Transverse colon (tissue), 4 donors: ENCODE measurements around the gene TRAPPC2L. TPM values are rescaled to one million over a fixed set of nuclear protein-coding genes. Genes with fewer than 3 reads are reported as not detected.

Experiments used
- DNase-seq: peaks from one replicate; pipeline ENCODE4 v3.0.0-alpha.2; 2019
- H3K27ac ChIP-seq, 4 donors: fragments of 200-600 bp; sonication (generic); 2 replicates each; pipeline ENCODE4 v1.5.1; 2016 to 2018; ENCODE audit warnings: inconsistent platforms in 4 of 4
- H3K27me3 ChIP-seq: fragments of 200-600 bp; sonication (generic); 2 replicates; pipeline ENCODE4 v1.5.1; 2017; ENCODE audit warnings: inconsistent platforms
- H3K36me3 ChIP-seq, 4 donors: fragments of 200-600 bp; sonication (generic); 2 replicates each; pipeline ENCODE4 v1.5.1; 2017 to 2019; ENCODE audit warnings: inconsistent platforms in 4 of 4
- H3K4me1 ChIP-seq, 4 donors: fragments of 200-600 bp; sonication (generic); 2 replicates each; pipeline ENCODE4 v1.5.1; 2017 to 2020; ENCODE audit warnings: inconsistent platforms in 4 of 4
- H3K4me3 ChIP-seq, 4 donors: fragments of 200-600 bp; sonication (generic); 1 replicate in 1 of 4; 2 replicates in 3 of 4; pipeline versions ENCODE4 v1.5.1 to v1.6.1; 2017 to 2019; ENCODE audit warnings: inconsistent platforms in 4 of 4
- H3K9me3 ChIP-seq, 2 donors: fragments of 200-600 bp; sonication (generic); 2 replicates each; pipeline ENCODE4 v1.5.1; 2017 to 2019; ENCODE audit warnings: inconsistent platforms in 2 of 2
- EP300 ChIP-seq: sonication (generic); formaldehyde crosslinking; IDR thresholded peaks from one replicate; pipeline ENCODE4 v1.6.1; 2017; ENCODE audit warnings: antibody characterized with exemption, low read depth
- POLR2A ChIP-seq: fragments of 450-650 bp; IDR thresholded peaks from one replicate; pipeline ENCODE4 v1.6.1; 2016; ENCODE audit warnings: antibody characterized with exemption, mild to moderate bottlenecking, moderate library complexity
- POLR2AphosphoS5 ChIP-seq, 3 donors: sonication (generic); formaldehyde crosslinking; IDR thresholded peaks; one replicate each; pipeline ENCODE4 v1.6.1; 2016; ENCODE audit warnings: antibody characterized with exemption in 3 of 3
- WGBS, 2 donors: methylation state at CpG; one replicate each; pipeline ENCODE4 v1.1.5; 2018; ENCODE audit warnings: low coverage in 1 of 2; 5-methylcytosine and 5-hydroxymethylcytosine counted together
- in situ Hi-C, 4 donors: fragments of 200-750 bp; cut with MboI; loops; one replicate each; pipeline versions ENCODE4 v1.15.0 to v1.15.1; 2017; ENCODE audit warnings: low sequenced_read_pairs in 3 of 4, low pct_ligation_motif_present in 1 of 4, low pct_unique_long_range_greater_than_20kb in 1 of 4
- intact Hi-C: fragments of 100-400 bp; cut with DNase I; formaldehyde crosslinking; loops from one replicate; pipeline ENCODE4 v1.15.1; 2023; ENCODE audit warnings: low total_unique reads
- total RNA-seq, 4 donors: library from RNA; depleted of rRNA; stranded (reverse); fragments of >200 nt; gene quantifications; one replicate each; pipeline ENCODE4 v1.1.0, GENCODE V29; 2016
- TF ChIP-seq, protein P1 (sequence below), 5 experiments: fragments of 200-600 bp in 3 of 5; fragments of 450-650 bp in 2 of 5; sonication (generic) in 3 of 5; IDR thresholded peaks; 1 replicate in 2 of 5; 2 replicates in 3 of 5; pipeline ENCODE4 v1.5.1; 2016 to 2017; ENCODE audit warnings: antibody characterized with exemption in 5 of 5, inconsistent platforms in 3 of 5, mild to moderate bottlenecking in 2 of 5, moderate library complexity in 1 of 5

The TRAPPC2L gene
- total RNA-seq, 4 donors from 2014 or later: 9.8 to 34.4 (median 19.7) TPM

GRCh38 chr16:88866151-88866920 is 9.4 kb downstream of the TRAPPC2L start, which contains the start of gene PABPN1L:
PABPN1L (minus strand) TSS chr16:88866660; CDS start chr16:88866606, 54 bp downstream.
- intact Hi-C loops: no loop called here
- 67% methylated on average over 20 of the region's 20 CpGs; no CpG with 5 or more reads in 1 of the 2 donors for WGBS, 2 donors
- in situ Hi-C loops: no loop called here

DNA sequence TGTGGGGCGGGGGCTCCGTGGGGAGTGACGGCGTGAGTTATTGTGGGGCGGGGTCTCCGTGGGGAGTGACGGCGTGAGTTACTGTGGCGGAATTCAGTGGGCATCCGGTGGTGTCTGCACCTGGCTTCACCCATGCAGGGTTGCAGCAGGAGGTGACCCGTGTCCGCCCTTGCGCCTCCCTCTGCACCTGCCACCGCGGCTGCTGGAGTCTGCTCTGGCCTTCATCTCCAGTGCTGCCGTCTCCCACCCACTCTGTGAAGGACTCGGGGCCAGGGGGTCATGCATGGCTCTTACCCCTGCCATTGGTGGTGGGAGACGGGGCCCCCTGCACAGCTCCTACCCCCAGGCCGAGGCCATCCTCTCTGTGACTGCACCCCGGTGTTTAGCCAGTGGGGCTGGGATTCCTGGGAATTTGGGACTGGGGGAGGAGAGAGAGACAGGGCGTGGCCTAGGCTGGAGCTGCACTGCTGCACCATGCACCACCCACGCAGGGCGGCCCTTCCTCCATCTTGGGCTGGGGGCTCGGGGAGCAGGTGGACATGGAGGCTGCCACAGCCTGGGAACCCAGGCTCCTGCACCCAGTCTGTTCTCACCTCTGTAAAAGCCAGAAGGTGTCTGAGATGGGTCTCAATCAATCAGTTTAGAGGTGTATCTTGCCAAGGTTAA is 10.8 kb downstream of the TRAPPC2L start:
- Histone ChIP-seq H3K4me3 (no peak overlapping the region), H3K27ac (no peak overlapping the region), H3K4me1 (peaks cover 0 to 4% (median 0%) of the 10 kb centered on the region in 4 donors), H3K9me3 (no peaks in the 10 kb centered on the region), H3K36me3 (no peaks in the 10 kb centered on the region), H3K27me3 (peaks cover 45% of the 10 kb centered on the region)
- 20 to 79% methylated on average over 1 to 23 of the region's 24 CpGs for WGBS, 2 donors
- in situ Hi-C loops: no loop called here
- no peak for DNase-seq
- intact Hi-C loops: no loop called here
- no peak for TF ChIP-seq POLR2A
- no peak for TF ChIP-seq EP300
- no peak for TF ChIP-seq POLR2AphosphoS5 (IDR thresholded peaks at IDR 0.05)
- TF ChIP-seq, protein P1, sequence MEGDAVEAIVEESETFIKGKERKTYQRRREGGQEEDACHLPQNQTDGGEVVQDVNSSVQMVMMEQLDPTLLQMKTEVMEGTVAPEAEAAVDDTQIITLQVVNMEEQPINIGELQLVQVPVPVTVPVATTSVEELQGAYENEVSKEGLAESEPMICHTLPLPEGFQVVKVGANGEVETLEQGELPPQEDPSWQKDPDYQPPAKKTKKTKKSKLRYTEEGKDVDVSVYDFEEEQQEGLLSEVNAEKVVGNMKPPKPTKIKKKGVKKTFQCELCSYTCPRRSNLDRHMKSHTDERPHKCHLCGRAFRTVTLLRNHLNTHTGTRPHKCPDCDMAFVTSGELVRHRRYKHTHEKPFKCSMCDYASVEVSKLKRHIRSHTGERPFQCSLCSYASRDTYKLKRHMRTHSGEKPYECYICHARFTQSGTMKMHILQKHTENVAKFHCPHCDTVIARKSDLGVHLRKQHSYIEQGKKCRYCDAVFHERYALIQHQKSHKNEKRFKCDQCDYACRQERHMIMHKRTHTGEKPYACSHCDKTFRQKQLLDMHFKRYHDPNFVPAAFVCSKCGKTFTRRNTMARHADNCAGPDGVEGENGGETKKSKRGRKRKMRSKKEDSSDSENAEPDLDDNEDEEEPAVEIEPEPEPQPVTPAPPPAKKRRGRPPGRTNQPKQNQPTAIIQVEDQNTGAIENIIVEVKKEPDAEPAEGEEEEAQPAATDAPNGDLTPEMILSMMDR (IDR thresholded peaks at IDR 0.05): no peak

More at GRCh38 chr16:88866151-88866920, 9.4 kb downstream of the TRAPPC2L start, which contains the start of gene PABPN1L:
- DNase-seq: no peak
- no peak within 1 kb of the TSS for H3K4me3 ChIP-seq
- peaks cover 0 to 2% (median 0%) of the 10 kb centered on the region in 4 donors for H3K36me3 ChIP-seq
- H3K27ac ChIP-seq: no peak within 1 kb of the TSS
- H3K9me3 ChIP-seq: no peaks in the 10 kb centered on the region
- peaks cover 0 to 4% (median 0%) of the 10 kb centered on the region in 4 donors for H3K4me1 ChIP-seq
- TF ChIP-seq POLR2AphosphoS5 (IDR thresholded peaks at IDR 0.05) (no peak), EP300 (no peak), POLR2A (no peak)
- TF ChIP-seq, protein P1 (IDR thresholded peaks at IDR 0.05): no peak
- peaks cover 38% of the 10 kb centered on the region for H3K27me3 ChIP-seq

- H3K36me3 ChIP-seq: no peaks in the 10 kb centered on the region
- H3K4me1 ChIP-seq: peaks cover 0 to 4% (median 0%) of the 10 kb centered on the region in 4 donors
- WGBS, 2 donors: 84 to 89% methylated on average over 7 to 26 of the region's 27 CpGs
- intact Hi-C loops (no loop called here), in situ Hi-C loops (no loop called here)
- peaks cover 45% of the 10 kb centered on the region for H3K27me3 ChIP-seq
- no peak for DNase-seq
- H3K4me3 ChIP-seq: no peak overlapping the region
- TF ChIP-seq, protein P1 (IDR thresholded peaks at IDR 0.05): no peak
- TF ChIP-seq POLR2A (no peak), EP300 (no peak), POLR2AphosphoS5 (IDR thresholded peaks at IDR 0.05) (no peak)
- H3K27ac ChIP-seq: no peak overlapping the region
- no peaks in the 10 kb centered on the region for H3K9me3 ChIP-seq
These were observed 12.2 kb downstream of the TRAPPC2L start for GRCh38 chr16:88868974-88869672.

GRCh38 chr16:88869673-88869980 is 12.7 kb downstream of the TRAPPC2L start:
- TF ChIP-seq POLR2AphosphoS5 (IDR thresholded peaks at IDR 0.05): no peak
- TF ChIP-seq, protein P1 (IDR thresholded peaks at IDR 0.05): no peak
- TF ChIP-seq POLR2A: no peak
- TF ChIP-seq EP300: no peak
- Histone ChIP-seq H3K4me3 (no peak overlapping the region), H3K9me3 (no peaks in the 10 kb centered on the region), H3K27ac (no peak overlapping the region), H3K27me3 (peaks cover 45% of the 10 kb centered on the region), H3K36me3 (no peaks in the 10 kb centered on the region), H3K4me1 (peaks cover 0 to 4% (median 0%) of the 10 kb centered on the region in 4 donors)
- 80% methylated on average over 8 of the region's 9 CpGs; no CpG with 5 or more reads in 1 of the 2 donors for WGBS, 2 donors
- DNase-seq: no peak
- intact Hi-C loops: no loop called here
- in situ Hi-C loops: no loop called here
